Measurements from ENCODE around the gene FKBP6. TPM values are rescaled to one million over a fixed set of nuclear protein-coding genes. Genes with fewer than 3 reads are reported as not detected.

The FKBP6 gene
- total RNA-seq, 1 donor from 2014 or later = not detected

GRCh38 chr7:73328696-73329095, 735 bp downstream of the FKBP6 start:
- no peaks in the 10 kb centered on the region for H3K9me3 ChIP-seq
- no peak overlapping the region for H3K27ac ChIP-seq
- TF ChIP-seq CTCF (IDR thresholded peaks at IDR 0.05) = no peak
- no peak overlapping the region for H3K4me3 ChIP-seq
- H3K36me3 ChIP-seq = no peaks in the 10 kb centered on the region
- H3K27me3 ChIP-seq = no peaks in the 10 kb centered on the region
- DNase-seq (ENCODE audit: low spot score in 2 of 2) = no peak
- H3K4me1 ChIP-seq = no peaks in the 10 kb centered on the region
- intact Hi-C loops (cut with DNase I) = no loop called here

GRCh38 chr7:73329861-73330581, 2.1 kb downstream of the FKBP6 start:
- Histone ChIP-seq H3K4me1 (no peaks in the 10 kb centered on the region), H3K27ac (no peak overlapping the region), H3K36me3 (no peaks in the 10 kb centered on the region), H3K9me3 (no peaks in the 10 kb centered on the region), H3K27me3 (no peaks in the 10 kb centered on the region), H3K4me3 (no peak overlapping the region)
- DNase-seq (ENCODE audit: low spot score in 2 of 2) = no peak
- TF ChIP-seq CTCF (IDR thresholded peaks at IDR 0.05) = no peak
- intact Hi-C loops (cut with DNase I) = no loop called here

GRCh38 chr7:73330772-73331171, 2.8 kb downstream of the FKBP6 start:
- no peaks in the 10 kb centered on the region for H3K9me3 ChIP-seq
- no peak overlapping the region for H3K4me3 ChIP-seq
- intact Hi-C loops (cut with DNase I) = no loop called here
- no peaks in the 10 kb centered on the region for H3K36me3 ChIP-seq
- no peaks in the 10 kb centered on the region for H3K27me3 ChIP-seq
- DNase-seq (ENCODE audit: low spot score in 2 of 2) = no peak
- no peak overlapping the region for H3K27ac ChIP-seq
- H3K4me1 ChIP-seq = no peaks in the 10 kb centered on the region
- no peak for TF ChIP-seq CTCF (IDR thresholded peaks at IDR 0.05)

- Histone ChIP-seq H3K9me3 (no peaks in the 10 kb centered on the region), H3K27me3 (no peaks in the 10 kb centered on the region), H3K36me3 (no peaks in the 10 kb centered on the region), H3K4me1 (no peaks in the 10 kb centered on the region), H3K27ac (no peak overlapping the region), H3K4me3 (no peak overlapping the region)
- intact Hi-C loops (cut with DNase I) = no loop called here
- TF ChIP-seq CTCF (IDR thresholded peaks at IDR 0.05) = no peak
- DNase-seq (ENCODE audit: low spot score in 2 of 2) = no peak
These were observed 4.5 kb downstream of the FKBP6 start for GRCh38 chr7:73332447-73332846.

- no peaks in the 10 kb centered on the region for H3K27me3 ChIP-seq
- intact Hi-C loops (cut with DNase I) = no loop called here
- no peak overlapping the region for H3K4me3 ChIP-seq
- no peak for TF ChIP-seq CTCF (IDR thresholded peaks at IDR 0.05)
- H3K36me3 ChIP-seq = no peaks in the 10 kb centered on the region
- no peak for DNase-seq (ENCODE audit: low spot score in 2 of 2)
- H3K9me3 ChIP-seq = no peaks in the 10 kb centered on the region
- H3K27ac ChIP-seq = no peak overlapping the region
- no peaks in the 10 kb centered on the region for H3K4me1 ChIP-seq
These were observed 10.4 kb downstream of the FKBP6 start for GRCh38 chr7:73338321-73338720.

GRCh38 chr7:73340514-73340913, 12.6 kb downstream of the FKBP6 start:
- no peak overlapping the region for H3K27ac ChIP-seq
- H3K4me1 ChIP-seq = no peaks in the 10 kb centered on the region
- no peaks in the 10 kb centered on the region for H3K27me3 ChIP-seq
- no peaks in the 10 kb centered on the region for H3K36me3 ChIP-seq
- TF ChIP-seq CTCF (IDR thresholded peaks at IDR 0.05) = no peak
- intact Hi-C loops (cut with DNase I) = no loop called here
- H3K4me3 ChIP-seq = no peak overlapping the region
- DNase-seq (ENCODE audit: low spot score in 2 of 2) = no peak
- no peaks in the 10 kb centered on the region for H3K9me3 ChIP-seq
